Ascending aorta (tissue), 2 donors: ENCODE data around the gene KCTD12. TPM values are rescaled to one million over a fixed set of nuclear protein-coding genes. Genes with fewer than 3 reads are reported as not detected.

ENCODE experiments used
- DNase-seq, 2 donors: peaks; one replicate each; pipeline ENCODE4 v3.0.0-alpha.2; 2019; ENCODE audit warnings: low spot score in 2 of 2
- H3K27ac ChIP-seq, 2 donors: fragments of 200-600 bp; sonication (generic); one replicate each; pipeline ENCODE4 v1.5.1; 2016 to 2017; ENCODE audit warnings: mild to moderate bottlenecking in 1 of 2
- H3K27me3 ChIP-seq: fragments of 200-600 bp; sonication (generic); one replicate; pipeline ENCODE4 v1.5.1; 2017
- H3K36me3 ChIP-seq, 2 donors: fragments of 200-600 bp; sonication (generic); one replicate each; pipeline ENCODE4 v1.5.1; 2016
- H3K4me1 ChIP-seq, 2 donors: fragments of 200-600 bp; sonication (generic); one replicate each; pipeline ENCODE4 v1.5.1; 2016 to 2017; ENCODE audit warnings: mild to moderate bottlenecking in 1 of 2
- H3K4me3 ChIP-seq, 2 donors: fragments of 200-600 bp; sonication (generic); one replicate each; pipeline ENCODE4 v1.5.1; 2016 to 2017; ENCODE audit warnings: mild to moderate bottlenecking in 1 of 2
- H3K9me3 ChIP-seq, 2 donors: fragments of 200-600 bp; sonication (generic); one replicate each; pipeline ENCODE4 v1.5.1; 2016
- intact Hi-C: fragments of 100-400 bp; cut with DNase I; formaldehyde crosslinking; loops from one replicate; pipeline ENCODE4 v1.15.1; 2023
- total RNA-seq: library from RNA; depleted of rRNA; stranded (reverse); fragments of >200 nt; gene quantifications from one replicate; pipeline ENCODE4 v1.1.0, GENCODE V29; 2016
- TF ChIP-seq, protein P1 (sequence below), 3 experiments: fragments of 200-600 bp in 2 of 3; fragments of 450-650 bp in 1 of 3; sonication (generic) in 2 of 3; IDR thresholded peaks; one replicate each; pipeline ENCODE4 v1.5.1; 2016 to 2019; ENCODE audit warnings: antibody characterized with exemption in 3 of 3, mild to moderate bottlenecking in 1 of 3, moderate library complexity in 1 of 3

KCTD12 gene
- total RNA-seq, 1 donor from 2014 or later, result 120 TPM

DNA sequence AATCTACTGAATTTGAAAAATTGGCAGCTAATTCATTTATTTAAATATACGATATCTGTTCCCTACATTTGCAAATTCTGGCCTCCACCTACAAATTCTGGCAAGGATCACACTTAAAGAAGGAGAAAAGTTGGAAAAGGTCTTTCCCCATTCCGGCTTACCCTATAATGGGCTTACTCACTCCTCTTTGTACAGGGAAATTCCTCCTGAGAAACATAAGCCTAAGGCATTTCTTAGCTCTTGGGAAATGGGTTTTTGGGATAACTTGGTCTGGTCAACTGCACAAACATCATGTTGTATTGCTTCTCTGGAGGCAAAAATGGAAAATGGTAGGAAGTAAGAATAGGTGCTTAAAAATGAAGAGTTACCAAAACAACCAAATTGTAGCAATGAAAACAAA lies 25.5 kb downstream of the KCTD12 start:
- intact Hi-C loops, result no loop called here
- Histone ChIP-seq H3K4me1 (no peaks in the 10 kb centered on the region), H3K36me3 (no peaks in the 10 kb centered on the region), H3K4me3 (no peak overlapping the region), H3K27ac (no peak overlapping the region), H3K9me3 (no peaks in the 10 kb centered on the region), H3K27me3 (no peaks in the 10 kb centered on the region)
- DNase-seq, result no peak
- TF ChIP-seq, protein P1, sequence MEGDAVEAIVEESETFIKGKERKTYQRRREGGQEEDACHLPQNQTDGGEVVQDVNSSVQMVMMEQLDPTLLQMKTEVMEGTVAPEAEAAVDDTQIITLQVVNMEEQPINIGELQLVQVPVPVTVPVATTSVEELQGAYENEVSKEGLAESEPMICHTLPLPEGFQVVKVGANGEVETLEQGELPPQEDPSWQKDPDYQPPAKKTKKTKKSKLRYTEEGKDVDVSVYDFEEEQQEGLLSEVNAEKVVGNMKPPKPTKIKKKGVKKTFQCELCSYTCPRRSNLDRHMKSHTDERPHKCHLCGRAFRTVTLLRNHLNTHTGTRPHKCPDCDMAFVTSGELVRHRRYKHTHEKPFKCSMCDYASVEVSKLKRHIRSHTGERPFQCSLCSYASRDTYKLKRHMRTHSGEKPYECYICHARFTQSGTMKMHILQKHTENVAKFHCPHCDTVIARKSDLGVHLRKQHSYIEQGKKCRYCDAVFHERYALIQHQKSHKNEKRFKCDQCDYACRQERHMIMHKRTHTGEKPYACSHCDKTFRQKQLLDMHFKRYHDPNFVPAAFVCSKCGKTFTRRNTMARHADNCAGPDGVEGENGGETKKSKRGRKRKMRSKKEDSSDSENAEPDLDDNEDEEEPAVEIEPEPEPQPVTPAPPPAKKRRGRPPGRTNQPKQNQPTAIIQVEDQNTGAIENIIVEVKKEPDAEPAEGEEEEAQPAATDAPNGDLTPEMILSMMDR (IDR thresholded peaks at IDR 0.05), result no peak

DNA sequence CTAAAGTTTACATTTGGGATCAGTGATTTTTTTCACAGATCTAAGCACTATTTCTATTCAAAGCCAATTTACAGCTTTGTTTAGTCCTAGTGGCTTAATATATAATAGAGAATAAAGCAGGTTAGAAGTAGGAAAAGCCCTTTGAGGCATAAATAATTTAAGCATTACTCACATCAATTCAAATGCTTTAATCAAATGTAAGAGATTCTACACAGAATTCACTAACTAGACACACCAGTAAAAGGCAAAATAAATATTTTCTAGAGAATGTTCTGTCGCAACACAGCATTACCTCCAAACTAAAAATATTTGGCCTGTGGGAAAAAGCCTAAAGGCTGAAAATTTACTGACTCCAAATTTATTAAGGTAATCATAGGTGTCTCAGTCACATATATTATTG lies 31.3 kb downstream of the KCTD12 start:
- TF ChIP-seq, protein P1 (IDR thresholded peaks at IDR 0.05), result no peak
- no peak for DNase-seq
- Histone ChIP-seq H3K36me3 (no peaks in the 10 kb centered on the region), H3K4me1 (peaks cover 6 to 10% of the 10 kb centered on the region in 2 donors), H3K9me3 (no peaks in the 10 kb centered on the region), H3K27me3 (no peaks in the 10 kb centered on the region), H3K4me3 (no peak overlapping the region), H3K27ac (no peak overlapping the region)
- intact Hi-C loops, result no loop called here

DNA sequence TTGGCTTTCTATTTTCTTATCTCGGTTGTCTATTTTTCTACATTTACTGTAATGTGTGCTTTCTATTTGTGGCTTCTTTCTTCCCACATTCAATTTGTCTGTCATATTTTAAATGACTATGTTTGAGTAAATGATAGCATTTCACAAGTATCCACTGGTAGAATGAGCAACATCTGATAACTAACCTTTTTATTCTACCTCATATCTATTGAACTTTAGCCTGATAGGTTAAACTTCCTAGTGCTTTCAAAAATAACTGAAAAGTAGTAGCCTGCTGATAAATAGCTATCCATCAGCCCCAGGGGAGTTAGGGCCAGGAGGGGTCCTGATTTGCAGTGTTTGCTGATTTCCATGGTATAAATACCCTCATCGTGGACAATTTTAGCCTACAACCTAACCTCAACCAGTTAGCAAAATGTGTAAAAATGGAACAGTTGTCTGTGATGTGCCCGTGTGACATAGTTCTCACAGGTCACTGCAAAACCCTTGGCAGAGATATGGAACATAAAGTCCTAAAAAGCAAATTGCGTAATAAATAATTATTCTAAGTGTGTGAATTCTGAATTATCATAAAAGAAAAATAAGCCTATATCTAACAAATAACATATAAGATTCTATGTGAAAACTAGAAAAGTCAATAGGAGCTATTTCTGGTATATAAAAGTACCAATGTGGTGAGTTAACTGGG lies 32.1 kb downstream of the KCTD12 start:
- H3K27me3 ChIP-seq, result no peaks in the 10 kb centered on the region
- peaks cover 6 to 10% of the 10 kb centered on the region in 2 donors for H3K4me1 ChIP-seq
- H3K4me3 ChIP-seq, result no peak overlapping the region
- intact Hi-C loops, result no loop called here
- H3K9me3 ChIP-seq, result no peaks in the 10 kb centered on the region
- TF ChIP-seq, protein P1 (IDR thresholded peaks at IDR 0.05), result no peak
- DNase-seq, result no peak
- H3K27ac ChIP-seq, result peak overlapping the region; percentile 41 to 53
- H3K36me3 ChIP-seq, result no peaks in the 10 kb centered on the region

GRCh38 chr13:76853481-76853880 lies 32.7 kb downstream of the KCTD12 start:
- Histone ChIP-seq H3K27me3 (no peaks in the 10 kb centered on the region), H3K36me3 (no peaks in the 10 kb centered on the region), H3K4me1 (peaks cover 6 to 10% of the 10 kb centered on the region in 2 donors), H3K4me3 (no peak overlapping the region), H3K27ac (peak overlapping the region; percentile 41 to 53), H3K9me3 (no peaks in the 10 kb centered on the region)
- TF ChIP-seq, protein P1 (IDR thresholded peaks at IDR 0.05), result no peak
- DNase-seq, result no peak
- intact Hi-C loops, result no loop called here

- Histone ChIP-seq H3K4me1 (peaks cover 6 to 10% of the 10 kb centered on the region in 2 donors), H3K36me3 (no peaks in the 10 kb centered on the region), H3K9me3 (no peaks in the 10 kb centered on the region), H3K27me3 (no peaks in the 10 kb centered on the region), H3K4me3 (no peak overlapping the region), H3K27ac (peak overlapping the region; percentile 41 to 53)
- intact Hi-C loops, result no loop called here
- TF ChIP-seq, protein P1 (IDR thresholded peaks at IDR 0.05), result no peak
- no peak for DNase-seq
These were observed 33.2 kb downstream of the KCTD12 start for GRCh38 chr13:76852986-76853385.
